ENCODE data around the gene ENOSF1.

The ENOSF1 gene

DNA sequence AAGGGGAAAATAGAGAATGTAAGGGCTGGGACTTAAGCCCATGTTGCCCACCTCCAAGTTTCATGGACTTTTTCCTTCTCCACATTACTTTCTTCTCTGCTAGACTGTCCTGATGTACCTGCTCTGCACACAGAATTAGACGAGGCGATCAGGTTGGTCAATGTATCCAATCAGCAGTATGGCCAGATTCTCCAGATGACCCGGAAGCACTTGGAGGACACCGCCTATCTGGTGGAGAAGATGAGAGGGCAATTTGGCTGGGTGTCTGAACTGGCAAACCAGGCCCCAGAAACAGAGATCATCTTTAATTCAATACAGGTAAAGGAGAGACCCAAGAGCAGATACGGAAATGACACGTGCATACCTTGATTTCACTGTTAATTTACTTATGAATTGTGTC lies 71.2 kb downstream of the ENOSF1 start:
- DNase-seq (ENCODE audit: low read depth in 2 of 2, low spot score in 1 of 2), result no peak

DNA sequence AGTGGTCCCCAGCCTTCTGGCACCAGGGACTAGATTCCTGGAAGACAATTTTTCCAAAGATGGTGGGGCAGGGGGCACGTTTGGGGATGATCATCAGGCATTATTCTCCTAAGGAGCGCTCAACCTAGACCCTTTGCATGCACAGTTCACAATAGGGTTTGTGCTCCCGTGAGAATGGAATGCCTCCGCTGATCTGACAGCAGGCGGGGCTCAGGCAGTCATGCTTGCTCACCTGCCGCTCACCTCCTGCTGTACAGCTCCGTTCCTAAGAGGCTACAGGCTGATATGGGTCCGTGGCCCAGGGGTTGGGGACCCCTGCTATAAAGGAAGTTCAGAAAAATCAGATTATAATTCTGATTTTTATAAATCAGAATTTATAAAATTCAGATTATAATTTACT lies 77.3 kb downstream of the ENOSF1 start:
- no peak for DNase-seq (ENCODE audit: low read depth in 2 of 2, low spot score in 1 of 2)

DNA sequence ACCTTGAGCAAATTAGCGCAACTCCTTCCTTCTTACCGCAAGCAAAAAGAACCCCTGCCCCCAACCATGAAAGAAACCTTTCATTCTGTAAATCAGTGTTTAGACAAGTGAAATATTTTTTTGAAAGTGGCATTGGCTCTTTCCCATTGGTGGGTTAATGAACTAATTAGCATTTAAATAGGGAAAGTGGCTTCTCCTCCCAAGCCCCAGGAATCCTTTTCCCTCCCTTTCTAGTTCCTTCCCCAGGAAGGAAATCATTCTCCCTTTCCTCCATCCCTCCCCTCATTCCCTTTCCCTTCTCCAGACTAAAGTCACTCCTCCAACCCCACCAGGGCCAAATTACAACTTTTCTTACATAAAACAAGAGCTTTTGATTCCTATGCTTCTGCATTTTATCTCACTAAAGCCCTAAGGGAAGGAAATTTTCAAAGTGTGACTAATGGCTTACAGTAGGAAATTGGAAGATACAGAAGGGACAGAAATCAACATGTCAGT lies 77.8 kb downstream of the ENOSF1 start:
- no peak for DNase-seq (ENCODE audit: low read depth in 2 of 2, low spot score in 1 of 2)

DNA sequence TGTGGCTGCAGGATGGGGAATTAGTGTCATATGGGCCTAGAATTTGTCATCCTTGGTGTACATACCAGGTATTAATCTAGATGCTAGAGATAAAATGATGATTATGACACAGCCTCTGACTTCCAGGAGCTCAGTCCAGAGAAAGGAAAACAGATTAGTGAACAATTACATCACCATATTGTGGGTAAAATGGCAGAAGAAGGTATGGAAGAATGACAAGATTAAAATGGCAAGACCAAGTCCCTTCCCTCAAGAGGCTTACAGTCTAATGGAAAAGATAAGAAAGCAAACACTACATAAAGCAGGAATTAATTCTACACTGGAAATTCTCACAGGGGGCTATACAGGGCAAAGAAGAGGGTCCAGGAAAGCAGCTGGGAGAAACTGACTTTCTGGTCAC lies 80.9 kb downstream of the ENOSF1 start:
- no peak for DNase-seq (ENCODE audit: low read depth in 2 of 2, low spot score in 1 of 2)

DNA sequence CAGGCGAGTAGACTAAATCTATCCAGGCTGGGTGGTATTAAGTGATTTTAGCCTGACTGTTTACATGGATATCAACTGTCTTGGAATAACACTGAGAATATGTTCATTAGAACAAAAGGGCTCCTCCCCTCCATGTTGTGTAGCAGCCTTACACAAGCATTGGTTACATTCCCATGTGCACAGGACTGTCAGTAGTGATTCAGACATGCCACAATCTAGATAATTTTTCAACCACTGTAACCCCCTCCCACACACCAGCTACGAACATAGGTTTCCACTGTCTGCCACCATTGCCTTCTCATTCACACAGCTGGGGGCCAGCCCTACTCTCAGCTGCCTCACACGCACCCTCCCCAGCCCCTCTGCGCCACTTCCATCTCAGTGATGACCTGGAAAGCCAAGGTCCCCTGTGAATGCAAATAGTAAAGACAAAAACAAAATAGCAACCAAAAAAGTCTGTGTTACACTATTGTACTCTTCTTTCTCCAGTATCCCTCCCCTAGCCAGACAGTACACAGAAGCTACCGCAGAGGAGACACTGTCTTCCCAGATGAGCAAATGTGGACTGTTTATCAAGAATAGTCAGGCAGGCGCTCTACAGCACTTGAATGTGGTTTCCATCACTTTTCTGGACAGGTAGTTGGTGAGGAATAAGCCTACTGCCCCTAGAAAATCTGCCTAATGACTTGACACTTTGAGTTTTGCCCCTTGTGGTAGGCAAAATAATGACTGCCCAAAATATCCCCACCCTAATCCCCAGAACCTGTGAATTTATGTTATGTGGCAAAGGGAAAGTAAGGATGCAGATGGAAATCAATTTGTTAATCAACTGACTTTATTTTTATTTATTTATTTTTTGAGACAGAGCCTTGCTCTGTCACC lies 82.9 kb downstream of the ENOSF1 start:
- DNase-seq (ENCODE audit: low read depth in 2 of 2, low spot score in 1 of 2), result no peak

DNA sequence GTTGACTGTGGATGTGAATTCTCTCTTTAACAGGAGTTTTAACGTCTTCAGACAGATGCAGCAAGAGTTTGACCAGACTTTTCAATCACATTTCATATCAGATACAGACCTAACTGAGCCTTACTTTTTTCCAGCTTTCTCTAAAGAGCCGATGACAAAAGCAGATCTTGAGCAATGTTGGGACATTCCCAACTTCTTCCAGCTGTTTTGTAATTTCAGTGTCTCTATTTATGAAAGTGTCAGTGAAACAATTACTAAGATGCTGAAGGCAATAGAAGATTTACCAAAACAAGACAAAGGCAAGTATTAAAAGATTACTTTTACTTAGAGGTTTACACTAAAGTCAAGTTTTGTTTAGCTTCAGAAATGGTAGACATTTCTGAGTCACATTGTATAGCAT lies 85.2 kb downstream of the ENOSF1 start:
- DNase-seq (ENCODE audit: low read depth in 2 of 2, low spot score in 1 of 2), result no peak

DNA sequence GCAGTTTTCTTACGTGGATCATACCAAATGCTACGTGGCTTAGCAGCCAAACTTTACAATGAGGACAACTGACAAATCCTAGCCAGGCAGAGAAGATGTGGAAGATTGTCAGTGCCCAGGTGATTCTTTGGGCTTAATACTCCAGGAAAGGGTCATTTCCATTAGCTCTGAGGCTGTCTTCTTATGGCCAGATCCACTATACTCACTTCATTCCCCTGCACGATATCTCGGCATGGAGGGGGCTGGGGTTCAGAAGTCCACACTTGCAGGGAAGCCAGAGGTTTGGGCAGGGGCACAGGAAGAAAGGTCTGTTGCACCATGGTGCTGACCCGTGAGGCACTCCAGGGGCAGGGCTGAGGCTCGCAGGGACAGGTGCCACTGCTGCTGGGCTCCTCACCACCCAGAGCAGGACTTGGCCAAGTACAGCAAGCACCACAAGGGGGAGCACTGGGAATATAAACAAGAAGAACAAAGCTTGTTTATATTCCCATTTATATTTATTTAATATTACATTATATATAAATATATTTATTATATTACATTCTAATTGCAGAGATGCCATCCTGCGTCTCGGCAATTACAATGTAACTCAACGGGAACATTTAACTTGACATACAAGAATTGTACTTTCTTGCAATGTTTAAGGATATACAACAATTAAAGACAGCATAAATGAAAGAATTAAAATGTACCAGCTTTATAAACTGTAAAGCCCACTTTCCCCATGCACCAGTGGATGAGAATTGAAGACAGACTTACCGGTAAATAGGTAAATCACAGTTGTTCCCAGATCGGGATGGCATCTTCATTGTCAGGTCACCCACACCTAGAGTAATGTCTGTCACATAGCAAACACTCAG lies 88.4 kb downstream of the ENOSF1 start:
- DNase-seq (ENCODE audit: low read depth in 2 of 2, low spot score in 1 of 2), result peak; percentile 20 to 27

DNA sequence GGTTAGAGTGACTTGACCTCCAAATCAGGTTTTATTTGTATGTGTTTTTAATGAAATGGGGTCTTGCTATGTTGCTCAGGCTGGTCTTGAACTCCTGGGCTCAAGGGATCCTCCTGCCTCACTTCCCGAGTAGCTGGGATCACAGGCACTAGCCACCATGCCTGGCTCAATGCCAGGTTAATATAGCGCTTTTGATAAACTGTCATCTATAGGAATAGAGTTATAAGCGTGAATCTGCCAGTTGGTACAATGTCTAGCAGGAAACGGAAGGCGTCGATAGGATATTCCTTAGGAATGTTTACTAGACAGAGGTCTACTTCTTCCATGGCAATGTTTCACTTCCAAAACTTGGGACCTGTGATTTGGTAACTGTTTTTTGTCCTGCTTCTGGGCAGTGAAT lies 90.1 kb downstream of the ENOSF1 start:
- no peak for DNase-seq (ENCODE audit: low read depth in 2 of 2, low spot score in 1 of 2)

DNA sequence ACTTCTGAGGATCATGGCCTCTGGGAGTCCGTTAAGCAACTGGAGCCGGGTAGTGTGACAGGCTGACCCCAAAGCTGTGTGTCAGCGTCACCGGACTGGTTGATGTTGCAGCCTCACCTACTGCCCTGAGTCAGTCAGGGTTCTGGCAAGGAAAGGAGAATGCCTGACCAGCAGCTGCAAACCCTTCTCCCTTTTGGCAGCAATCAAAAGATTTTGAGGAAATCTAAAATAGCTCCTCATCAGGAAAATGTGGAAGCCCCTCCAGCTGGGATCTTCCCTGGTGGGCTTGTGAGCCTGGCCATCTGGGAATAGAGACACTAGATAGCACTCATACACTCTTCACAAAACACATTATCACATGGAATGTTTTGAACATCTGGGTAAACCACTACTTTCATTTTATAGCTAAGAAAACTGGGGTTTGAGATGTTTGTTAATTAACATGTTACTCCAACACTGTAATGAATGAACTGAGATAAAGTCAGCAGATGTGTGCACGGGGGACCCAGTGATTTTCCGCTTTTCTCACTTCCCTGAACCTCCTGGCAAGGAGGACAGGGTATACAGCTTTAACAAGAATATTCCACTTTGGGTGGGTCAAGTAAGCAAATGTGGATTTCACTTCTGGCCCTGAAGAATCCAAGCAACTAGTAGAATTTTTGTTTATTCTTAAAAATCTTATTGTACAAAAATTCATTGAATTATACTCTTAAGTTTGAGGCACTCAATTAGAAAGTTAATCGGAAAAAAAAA lies 91.0 kb downstream of the ENOSF1 start:
- no peak for DNase-seq (ENCODE audit: low read depth in 2 of 2, low spot score in 1 of 2)
